ENCODE measurements around the gene ANXA2.

DNA sequence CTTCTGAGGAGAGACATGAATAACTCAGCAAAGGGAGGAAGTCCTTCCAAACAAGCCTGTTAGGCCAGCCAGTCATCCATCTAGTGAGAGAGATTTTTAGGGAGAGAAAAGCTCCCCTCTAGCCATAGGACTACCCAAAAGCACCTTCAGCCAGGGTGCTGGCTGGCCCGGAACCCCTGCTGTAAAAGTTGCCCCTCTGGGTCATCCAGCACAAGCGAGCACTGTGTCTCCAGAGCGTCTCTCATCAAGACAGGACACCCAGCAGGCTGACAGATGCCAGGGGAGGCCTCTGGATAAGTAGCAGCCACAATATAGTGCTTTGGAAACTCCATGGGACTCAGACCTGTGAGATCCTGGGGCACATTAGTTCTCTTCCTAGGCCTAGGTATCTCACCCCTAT lies 24.5 kb downstream of the ANXA2 start:
- TF ChIP-seq, protein P1, sequence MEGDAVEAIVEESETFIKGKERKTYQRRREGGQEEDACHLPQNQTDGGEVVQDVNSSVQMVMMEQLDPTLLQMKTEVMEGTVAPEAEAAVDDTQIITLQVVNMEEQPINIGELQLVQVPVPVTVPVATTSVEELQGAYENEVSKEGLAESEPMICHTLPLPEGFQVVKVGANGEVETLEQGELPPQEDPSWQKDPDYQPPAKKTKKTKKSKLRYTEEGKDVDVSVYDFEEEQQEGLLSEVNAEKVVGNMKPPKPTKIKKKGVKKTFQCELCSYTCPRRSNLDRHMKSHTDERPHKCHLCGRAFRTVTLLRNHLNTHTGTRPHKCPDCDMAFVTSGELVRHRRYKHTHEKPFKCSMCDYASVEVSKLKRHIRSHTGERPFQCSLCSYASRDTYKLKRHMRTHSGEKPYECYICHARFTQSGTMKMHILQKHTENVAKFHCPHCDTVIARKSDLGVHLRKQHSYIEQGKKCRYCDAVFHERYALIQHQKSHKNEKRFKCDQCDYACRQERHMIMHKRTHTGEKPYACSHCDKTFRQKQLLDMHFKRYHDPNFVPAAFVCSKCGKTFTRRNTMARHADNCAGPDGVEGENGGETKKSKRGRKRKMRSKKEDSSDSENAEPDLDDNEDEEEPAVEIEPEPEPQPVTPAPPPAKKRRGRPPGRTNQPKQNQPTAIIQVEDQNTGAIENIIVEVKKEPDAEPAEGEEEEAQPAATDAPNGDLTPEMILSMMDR (conservative IDR thresholded peaks at IDR 0.05; ENCODE audit: low read depth, low read length): no peak
- TF ChIP-seq EZH2 (IDR thresholded peaks at IDR 0.05; ENCODE audit: low read length, unreplicated experiment) (no peak), EZH2phosphoT487 (IDR thresholded peaks at IDR 0.05; ENCODE audit: borderline replicate concordance, low read length) (no peak)
